AG10803 (cell line): ENCODE data around the gene SIVA1.
A peak's percentile ranks its signal among the peaks of the same experiment; 100 is the strongest.
"Not testable (repeated sequence)": the region's sequence is repeated elsewhere in the genome, so short reads cannot be mapped to it uniquely, and the experiment has no call there.

ENCODE experiments used
- DNase-seq: peaks from one replicate; pipeline ENCODE4 v3.0.0; 2010; ENCODE audit warnings: low read depth
- H3K4me3 ChIP-seq: 2 replicates; pipeline ENCODE4 v1.5.1; 2011; ENCODE audit warnings: mild to moderate bottlenecking, low read length, control low read depth
- TF ChIP-seq, protein P1 (sequence below): conservative IDR thresholded peaks from 2 replicates; pipeline ENCODE4 v1.5.1; 2011; ENCODE audit warnings: mild to moderate bottlenecking, low read length, control low read depth, inconsistent platforms

The SIVA1 gene

GRCh38 chr14:104747876-104748275 is 5.1 kb upstream of the SIVA1 start:
- H3K4me3 ChIP-seq: no peak overlapping the region
- DNase-seq: no peak
- TF ChIP-seq, protein P1, sequence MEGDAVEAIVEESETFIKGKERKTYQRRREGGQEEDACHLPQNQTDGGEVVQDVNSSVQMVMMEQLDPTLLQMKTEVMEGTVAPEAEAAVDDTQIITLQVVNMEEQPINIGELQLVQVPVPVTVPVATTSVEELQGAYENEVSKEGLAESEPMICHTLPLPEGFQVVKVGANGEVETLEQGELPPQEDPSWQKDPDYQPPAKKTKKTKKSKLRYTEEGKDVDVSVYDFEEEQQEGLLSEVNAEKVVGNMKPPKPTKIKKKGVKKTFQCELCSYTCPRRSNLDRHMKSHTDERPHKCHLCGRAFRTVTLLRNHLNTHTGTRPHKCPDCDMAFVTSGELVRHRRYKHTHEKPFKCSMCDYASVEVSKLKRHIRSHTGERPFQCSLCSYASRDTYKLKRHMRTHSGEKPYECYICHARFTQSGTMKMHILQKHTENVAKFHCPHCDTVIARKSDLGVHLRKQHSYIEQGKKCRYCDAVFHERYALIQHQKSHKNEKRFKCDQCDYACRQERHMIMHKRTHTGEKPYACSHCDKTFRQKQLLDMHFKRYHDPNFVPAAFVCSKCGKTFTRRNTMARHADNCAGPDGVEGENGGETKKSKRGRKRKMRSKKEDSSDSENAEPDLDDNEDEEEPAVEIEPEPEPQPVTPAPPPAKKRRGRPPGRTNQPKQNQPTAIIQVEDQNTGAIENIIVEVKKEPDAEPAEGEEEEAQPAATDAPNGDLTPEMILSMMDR: no peak

GRCh38 chr14:104749111-104749649 is 3.8 kb upstream of the SIVA1 start:
- DNase-seq: peak; percentile 77
- H3K4me3 ChIP-seq: no peak overlapping the region
- TF ChIP-seq, protein P1: no peak

- peak; percentile 61 for DNase-seq
- no peak overlapping the region for H3K4me3 ChIP-seq
- TF ChIP-seq, protein P1: no peak
Observed at GRCh38 chr14:104750056-104750752, 2.7 kb upstream of the SIVA1 start.

GRCh38 chr14:104750753-104751057 is 2.2 kb upstream of the SIVA1 start:
- H3K4me3 ChIP-seq, DNase-seq: not testable (repeated sequence)

DNA sequence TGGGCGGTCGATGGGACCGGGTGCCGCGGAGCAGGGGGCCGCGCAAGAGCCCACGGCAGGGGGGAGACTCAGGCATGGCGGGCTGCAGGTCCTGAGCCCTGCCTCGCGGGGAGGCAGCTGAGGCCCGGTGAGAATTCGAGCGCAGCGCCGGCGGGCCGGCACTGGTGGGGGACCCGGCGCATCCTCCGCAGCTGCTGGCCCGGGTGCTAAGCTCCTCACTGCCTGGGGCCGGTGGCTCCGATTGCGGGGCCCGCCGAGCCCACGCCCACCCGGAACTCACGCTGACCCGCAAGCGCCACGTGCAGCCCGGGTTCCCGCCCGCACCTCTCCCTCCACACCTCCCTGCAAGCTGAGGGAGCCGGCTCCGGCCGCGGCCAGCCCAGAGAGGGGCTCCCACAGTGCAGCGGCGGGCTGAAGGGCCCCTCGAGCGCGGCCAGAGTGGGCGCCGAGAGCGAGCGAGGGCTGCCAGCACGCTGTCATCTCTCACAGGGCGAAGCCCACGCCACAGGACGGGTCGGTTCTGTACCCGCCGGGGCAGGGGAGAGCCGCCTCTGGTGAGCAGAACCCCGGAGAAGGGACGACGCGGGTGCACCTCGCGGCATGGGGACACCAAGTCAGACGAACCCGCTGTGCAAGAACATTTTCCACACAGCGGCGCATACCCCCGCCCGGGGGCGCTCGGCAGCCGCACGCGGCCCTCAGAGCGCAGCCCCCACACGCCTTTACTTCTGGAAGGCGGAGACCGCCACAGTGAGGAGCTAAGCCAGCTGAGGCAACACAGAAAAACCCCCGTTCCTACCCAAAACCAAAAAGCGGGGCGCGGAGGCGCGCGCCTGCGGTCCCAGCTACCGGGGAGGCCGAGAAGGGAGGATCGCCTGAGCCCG is 1.2 kb upstream of the SIVA1 start:
- no peak for DNase-seq
- peak overlapping the region; percentile 63 for H3K4me3 ChIP-seq
- TF ChIP-seq, protein P1: no peak

GRCh38 chr14:104752423-104752734 is 568 bp upstream of the SIVA1 start:
- peak overlapping the region; percentile 63 for H3K4me3 ChIP-seq

DNA sequence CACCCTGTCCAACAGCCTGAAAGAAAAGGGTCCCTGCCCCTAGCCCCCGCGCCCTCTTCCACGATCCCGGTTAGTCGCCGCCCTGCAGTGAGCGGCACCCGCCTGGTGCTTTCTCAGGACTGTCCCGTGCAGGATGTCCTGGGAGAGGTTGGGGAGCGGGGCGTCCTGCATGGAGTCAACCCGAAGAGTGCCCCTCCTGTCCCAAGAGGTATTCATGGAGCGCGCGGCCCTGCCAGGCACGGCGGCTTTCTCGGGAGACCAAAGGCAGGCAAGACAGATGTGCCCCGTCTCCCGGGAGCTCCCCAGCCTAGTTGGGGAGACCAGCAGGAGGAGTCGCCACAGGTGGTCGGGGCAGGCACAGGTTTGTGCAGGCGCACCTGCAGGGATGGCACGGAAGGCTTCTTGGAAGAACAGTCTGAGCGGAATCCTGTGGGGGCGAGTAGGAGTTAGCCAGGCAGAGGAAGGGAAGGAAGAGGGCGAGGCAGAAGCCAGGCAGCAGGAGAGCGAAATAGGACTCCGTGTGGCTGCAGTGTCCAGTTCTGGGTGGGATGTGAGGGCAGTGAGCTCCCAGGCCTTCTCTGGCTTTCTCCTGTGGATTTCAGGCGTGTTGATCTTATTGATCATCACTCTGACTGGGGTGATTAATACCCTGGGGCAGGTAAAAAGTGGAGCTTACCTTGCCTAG is 723 bp downstream of the SIVA1 start:
- H3K4me3 ChIP-seq: peak overlapping the region; percentile 88
- no peak for DNase-seq
- TF ChIP-seq, protein P1: no peak

More at GRCh38 chr14:104752423-104752734, 568 bp upstream of the SIVA1 start:
- TF ChIP-seq, protein P1: no peak
- no peak for DNase-seq
